HepG2 (cell line): Measurements from ENCODE around the gene MRPL38. TPM values are rescaled to one million over a fixed set of nuclear protein-coding genes. Genes with fewer than 3 reads are reported as not detected.
A peak's percentile ranks its signal among the peaks of the same experiment; 100 is the strongest.

Experiments
- ADNP ChIP-seq: sonication (generic); formaldehyde crosslinking; IDR thresholded peaks from 2 replicates; pipeline ENCODE4 v1.4.0; 2020; ENCODE audit warnings: missing genetic modification reagents
- AHR ChIP-seq: IDR thresholded peaks from 2 replicates; pipeline ENCODE4 v1.6.1; 2018; ENCODE audit warnings: missing genetic modification reagents, missing compliant biosample characterization
- BRD4 ChIP-seq: sonication (generic); formaldehyde crosslinking; IDR thresholded peaks from 2 replicates; pipeline ENCODE4 v1.4.0; 2020; ENCODE audit warnings: missing genetic modification reagents
- DBP ChIP-seq: sonication (generic); formaldehyde crosslinking; IDR thresholded peaks from 2 replicates; pipeline ENCODE4 v1.4.0; 2020; ENCODE audit warnings: missing genetic modification reagents; ENCODE audit errors: not compliant biosample characterization
- FLYWCH1 ChIP-seq: sonication (generic); formaldehyde crosslinking; IDR thresholded peaks from 2 replicates; pipeline ENCODE4 v1.8.1; 2023; ENCODE audit warnings: mild to moderate bottlenecking, missing genetic modification reagents
- HOXA9 ChIP-seq: sonication (generic); formaldehyde crosslinking; IDR thresholded peaks from 2 replicates; pipeline ENCODE4 v1.8.1; 2022; ENCODE audit warnings: missing genetic modification reagents, mild to moderate bottlenecking, moderate library complexity, borderline replicate concordance
- KLF15 ChIP-seq: sonication (generic); formaldehyde crosslinking; IDR thresholded peaks from 2 replicates; pipeline ENCODE4 v1.8.1; 2023; ENCODE audit warnings: borderline replicate concordance, mild to moderate bottlenecking, inconsistent platforms, missing genetic modification reagents, mixed read lengths
- MBD4 ChIP-seq: IDR thresholded peaks from 2 replicates; pipeline ENCODE4 v1.6.1; 2012; ENCODE audit warnings: low read length, inconsistent platforms, borderline replicate concordance
- MBNL3 ChIP-seq: fragments of 250-450 bp; sonication (Bioruptor Pico); conservative IDR thresholded peaks from 2 replicates; pipeline ENCODE4 v1.8.0; 2022; ENCODE audit warnings: mild to moderate bottlenecking, inconsistent platforms
- NBN ChIP-seq: fragments of 450-650 bp; conservative IDR thresholded peaks from 2 replicates; pipeline ENCODE4 v1.6.1; 2017
- NFE2 ChIP-seq: sonication (generic); formaldehyde crosslinking; IDR thresholded peaks from 2 replicates; pipeline ENCODE4 v1.4.0; 2020; ENCODE audit warnings: missing genetic modification reagents
- RELA ChIP-seq: sonication (generic); formaldehyde crosslinking; IDR thresholded peaks from 2 replicates; pipeline ENCODE4 v1.4.0; 2020; ENCODE audit warnings: missing genetic modification reagents
- REPIN1 ChIP-seq: sonication (generic); formaldehyde crosslinking; IDR thresholded peaks from 2 replicates; pipeline ENCODE4 v1.8.0; 2022; ENCODE audit warnings: missing genetic modification reagents, low read depth, mild to moderate bottlenecking, borderline replicate concordance
- RFX3 ChIP-seq: IDR thresholded peaks from 2 replicates; pipeline ENCODE4 v1.6.1; 2016; ENCODE audit warnings: missing biosample characterization, missing genetic modification reagents
- SAP130 ChIP-seq: IDR thresholded peaks from 2 replicates; pipeline ENCODE4 v1.6.1; 2016; ENCODE audit warnings: low read depth
- SIX1 ChIP-seq: sonication (generic); formaldehyde crosslinking; IDR thresholded peaks from 2 replicates; pipeline ENCODE4 v1.4.0; 2020; ENCODE audit warnings: missing genetic modification reagents, borderline replicate concordance
- SNRNP70 ChIP-seq: fragments of 200-400 bp; formaldehyde crosslinking; IDR thresholded peaks from 2 replicates; pipeline ENCODE4 v1.6.1; 2017; ENCODE audit warnings: mild to moderate bottlenecking, low read depth, low read length, moderate library complexity
- SUZ12 ChIP-seq: fragments of 150-350 bp; IDR thresholded peaks from 2 replicates; pipeline ENCODE4 v1.6.1; 2014; ENCODE audit warnings: low read depth, low read length
- TFDP2 ChIP-seq: sonication (generic); formaldehyde crosslinking; IDR thresholded peaks from 2 replicates; pipeline ENCODE4 v1.4.0; 2020; ENCODE audit warnings: missing genetic modification reagents
- ZBTB8A ChIP-seq: sonication (generic); formaldehyde crosslinking; IDR thresholded peaks from 2 replicates; pipeline ENCODE4 v1.4.0; 2020; ENCODE audit warnings: mild to moderate bottlenecking, low read depth, missing genetic modification reagents, borderline replicate concordance
- ZNF234 ChIP-seq: sonication (generic); formaldehyde crosslinking; conservative IDR thresholded peaks from 2 replicates; pipeline ENCODE4 v1.5.1; 2020; ENCODE audit warnings: mild to moderate bottlenecking, missing genetic modification reagents
- ZNF333 ChIP-seq: sonication (generic); formaldehyde crosslinking; IDR thresholded peaks from 2 replicates; pipeline ENCODE4 v1.4.0; 2020; ENCODE audit warnings: mild to moderate bottlenecking, missing genetic modification reagents, borderline replicate concordance
- ZNF335 ChIP-seq: sonication (generic); formaldehyde crosslinking; IDR thresholded peaks from 2 replicates; pipeline ENCODE4 v1.4.0; 2020; ENCODE audit warnings: missing genetic modification reagents
- ZNF510 ChIP-seq: sonication (generic); formaldehyde crosslinking; IDR thresholded peaks from 2 replicates; pipeline ENCODE4 v1.4.0; 2020; ENCODE audit warnings: low read depth, mild to moderate bottlenecking, missing genetic modification reagents
- ZNF546 ChIP-seq: sonication (generic); formaldehyde crosslinking; conservative IDR thresholded peaks from 2 replicates; pipeline ENCODE4 v1.8.1; 2023; ENCODE audit warnings: mild to moderate bottlenecking, missing genetic modification reagents
- ZNF605 ChIP-seq: sonication (generic); formaldehyde crosslinking; IDR thresholded peaks from 2 replicates; pipeline ENCODE4 v1.8.0; 2022; ENCODE audit warnings: mild to moderate bottlenecking, missing genetic modification reagents
- ZNF670 ChIP-seq: sonication (generic); formaldehyde crosslinking; IDR thresholded peaks from 2 replicates; pipeline ENCODE4 v1.8.0; 2022; ENCODE audit warnings: mild to moderate bottlenecking, missing genetic modification reagents, borderline replicate concordance
- ZNF749 ChIP-seq: sonication (generic); formaldehyde crosslinking; IDR thresholded peaks from 2 replicates; pipeline ENCODE4 v1.8.0; 2022; ENCODE audit warnings: mild to moderate bottlenecking, missing genetic modification reagents, moderate library complexity, borderline replicate concordance
- ZSCAN5A ChIP-seq: sonication (generic); formaldehyde crosslinking; IDR thresholded peaks from 2 replicates; pipeline ENCODE4 v1.8.0; 2022; ENCODE audit warnings: mild to moderate bottlenecking, missing genetic modification reagents, borderline replicate concordance
- polyA plus RNA-seq, 8 experiments: library from polyadenylated mRNA; depleted of rRNA in 3 of 8; stranded (reverse) in 7 of 8; unstranded in 1 of 8; fragments of >200 nt; fragmentation: Illumina TruSeq in 4 of 8; extraction: Trizol in 4 of 8; gene quantifications; 2 replicates each; pipeline versions ENCODE4 v1.2.1 to v1.2.3, GENCODE V29; 2011 to 2016; ENCODE audit warnings: low read depth in 4 of 8, missing spikeins in 1 of 8, mixed read lengths in 1 of 8; ENCODE audit not compliant: insufficient read depth in 1 of 8
- total RNA-seq, 5 experiments: library from RNA; depleted of rRNA; stranded (reverse); fragments of >200 nt; fragmentation: Illumina TruSeq; extraction: Trizol; gene quantifications; 2 replicates each; pipeline ENCODE4 v1.2.3, GENCODE V29; 2016; ENCODE audit warnings: low read depth in 1 of 5

The MRPL38 gene
- total and polyA plus RNA-seq, 2 of the 13 experiments (the other 11 are each of a cell fraction or from before 2014, with no cell fraction given) = 83.7 to 125 TPM

- TF ChIP-seq ZNF546 (CRISPR knock-in tag) = no peak; the same call in 1 of the 2 replicates
- no peak for TF ChIP-seq KLF15 (CRISPR knock-in tag)
- no peak for TF ChIP-seq AHR (CRISPR knock-in tag)
- 0 out of 2 replicates have a peak, but pooled peaks have one; percentile 12 for TF ChIP-seq ZNF333 (CRISPR knock-in tag)
- TF ChIP-seq FLYWCH1 = no peak
- TF ChIP-seq RFX3 (CRISPR knock-in tag) = no peak
- peak; percentile 58 for TF ChIP-seq TFDP2 (CRISPR knock-in tag)
- no peak for TF ChIP-seq MBD4
- no peak for TF ChIP-seq REPIN1 (CRISPR knock-in tag)
- TF ChIP-seq ZNF335 = 0 out of 2 replicates have a peak, but pooled peaks have one; percentile 12
- TF ChIP-seq BRD4 (CRISPR knock-in tag) = 0 out of 2 replicates have a peak, but pooled peaks have one; percentile 40
- TF ChIP-seq SNRNP70 = no peak
- TF ChIP-seq HOXA9 (CRISPR knock-in tag) = no peak
- TF ChIP-seq SUZ12 = no peak
- peak; percentile 70; the same call in 1 of the 2 replicates for TF ChIP-seq ZNF749 (CRISPR knock-in tag)
- TF ChIP-seq NFE2 (CRISPR knock-in tag) = no peak
- 0 out of 2 replicates have a peak, but pooled peaks have one; percentile 39 for TF ChIP-seq ADNP
- TF ChIP-seq SIX1 (CRISPR knock-in tag) = no peak
- TF ChIP-seq ZNF605 = no peak
- peak; percentile 70 for TF ChIP-seq SAP130
- TF ChIP-seq ZNF670 (CRISPR knock-in tag) = no peak
- TF ChIP-seq RELA (CRISPR knock-in tag) = 0 out of 2 replicates have a peak, but pooled peaks have one; percentile 29
- no peak for TF ChIP-seq ZBTB8A (CRISPR knock-in tag)
- TF ChIP-seq ZSCAN5A (CRISPR knock-in tag) = 0 out of 2 replicates have a peak, but pooled peaks have one; percentile 62
- no peak for TF ChIP-seq DBP (CRISPR knock-in tag)
- no peak for TF ChIP-seq NBN
- no peak for TF ChIP-seq MBNL3
- TF ChIP-seq ZNF234 (CRISPR knock-in tag) = no peak
- TF ChIP-seq ZNF510 (CRISPR knock-in tag) = 0 out of 2 replicates have a peak, but pooled peaks have one; percentile 63
Measured at GRCh38 chr17:75892556-75893224, 12.0 kb downstream of the MRPL38 start (continued).
